DOHH2 (cell line): ENCODE data around the gene KIF9.

ENCODE experiments used
- H3F3A ChIP-seq: fragments of 200-600 bp; sonication (generic), shearing (Covaris generic); 2 replicates; pipeline ENCODE4 v1.6.0; 2016; ENCODE audit warnings: antibody characterized with exemption, mild to moderate bottlenecking; ENCODE audit not compliant: control insufficient read depth, insufficient read depth
- H3K27ac ChIP-seq: fragments of 200-600 bp; sonication (generic); 2 replicates; pipeline ENCODE4 v1.5.1; 2014; ENCODE audit warnings: low read depth, mild to moderate bottlenecking, low read length, moderate library complexity
- H3K27me3 ChIP-seq: fragments of 200-600 bp; sonication (generic); 2 replicates; pipeline ENCODE4 v1.6.1; 2014; ENCODE audit warnings: mild to moderate bottlenecking, low read length, mixed read lengths; ENCODE audit not compliant: control insufficient read depth
- H3K36me3 ChIP-seq: fragments of 200-600 bp; sonication (generic); 2 replicates; pipeline ENCODE4 v1.6.1; 2014; ENCODE audit warnings: mild to moderate bottlenecking, low read length, moderate library complexity, mixed read lengths; ENCODE audit not compliant: control insufficient read depth
- H3K4me1 ChIP-seq: fragments of 200-600 bp; sonication (generic); 2 replicates; pipeline ENCODE4 v1.6.1; 2014; ENCODE audit warnings: mild to moderate bottlenecking, low read length, mixed read lengths; ENCODE audit not compliant: control insufficient read depth
- H3K4me2 ChIP-seq: fragments of 200-600 bp; sonication (generic); 2 replicates; pipeline ENCODE4 v1.6.0; 2014; ENCODE audit warnings: mild to moderate bottlenecking, low read length, moderate library complexity
- H3K4me3 ChIP-seq: fragments of 200-600 bp; sonication (generic); 2 replicates; pipeline ENCODE4 v1.5.1; 2014; ENCODE audit warnings: mild to moderate bottlenecking, low read length, mixed read lengths
- H3K79me2 ChIP-seq: fragments of 200-600 bp; sonication (generic); 2 replicates; pipeline ENCODE4 v1.6.1; 2014; ENCODE audit warnings: mild to moderate bottlenecking, low read length, mixed read lengths; ENCODE audit not compliant: control insufficient read depth
- H3K9me2 ChIP-seq: fragments of 200-600 bp; sonication (generic); replicated peaks from 2 replicates; pipeline ENCODE4 v1.6.1; 2014; ENCODE audit warnings: mild to moderate bottlenecking, low read length, mixed read lengths; ENCODE audit not compliant: control insufficient read depth
- H3K9me3 ChIP-seq: fragments of 200-600 bp; sonication (generic); 2 replicates; pipeline ENCODE4 v1.6.1; 2014; ENCODE audit warnings: antibody characterized with exemption, low read length, mixed read lengths; ENCODE audit not compliant: control insufficient read depth, insufficient read depth
- H4K20me1 ChIP-seq: fragments of 200-600 bp; sonication (generic); 2 replicates; pipeline ENCODE4 v1.6.0; 2014; ENCODE audit warnings: low read depth, mild to moderate bottlenecking, antibody characterized with exemption, low read length, moderate library complexity; ENCODE audit not compliant: control insufficient read depth, insufficient read depth
- CTCF ChIP-seq: fragments of 200-600 bp; sonication (generic); IDR thresholded peaks from one replicate; pipeline ENCODE4 v1.5.1; 2014; ENCODE audit warnings: antibody characterized with exemption, mild to moderate bottlenecking, low read depth, low read length; ENCODE audit not compliant: poor library complexity, severe bottlenecking
- EZH2phosphoT487 ChIP-seq: fragments of 200-600 bp; sonication (generic); IDR thresholded peaks from 2 replicates; pipeline ENCODE4 v1.6.1; 2017; ENCODE audit warnings: borderline replicate concordance, mild to moderate bottlenecking, antibody characterized with exemption, low read length, moderate library complexity, mixed read lengths

KIF9 gene

GRCh38 chr3:47282424-47283192, at the start of gene KIF9, which contains the start of gene KLHL18:
Gene KIF9 (minus strand): TSS chr3:47282799. CDS start chr3:47277374, 5,425 bp downstream.
Gene KLHL18 (plus strand): TSS chr3:47282944. CDS start chr3:47282966, 22 bp downstream.
- H3K27me3 ChIP-seq = no peaks in the 10 kb centered on the region
- peaks cover 33% of the 10 kb centered on the region for H3K36me3 ChIP-seq
- H3K4me3 ChIP-seq = peak within 1 kb of the TSS; percentile 100
- H3F3A ChIP-seq = no peaks in the 10 kb centered on the region
- peaks cover 65% of the 10 kb centered on the region for H3K79me2 ChIP-seq
- H3K9me3 ChIP-seq = no peaks in the 10 kb centered on the region
- H4K20me1 ChIP-seq = no peaks in the 10 kb centered on the region
- H3K9me2 ChIP-seq = no peaks in the 10 kb centered on the region
- peak within 1 kb of the TSS; percentile 87 for H3K27ac ChIP-seq
- peaks cover 45% of the 10 kb centered on the region for H3K4me1 ChIP-seq
- TF ChIP-seq CTCF (no peak), EZH2phosphoT487 (no peak)
- H3K4me2 ChIP-seq = peak within 1 kb of the TSS; percentile 86

- Histone ChIP-seq H3K4me1 (no peaks in the 10 kb centered on the region), H3K36me3 (peaks cover 59% of the 10 kb centered on the region), H4K20me1 (no peaks in the 10 kb centered on the region), H3K27me3 (no peaks in the 10 kb centered on the region), H3K27ac (no peak overlapping the region), H3K4me3 (no peak overlapping the region), H3K4me2 (no peak overlapping the region), H3K9me3 (no peaks in the 10 kb centered on the region), H3K79me2 (0 out of 2 replicates have a peak, but pooled peaks cover 3% of the 10 kb centered on the region), H3F3A (0 out of 2 replicates have a peak, but pooled peaks cover 4% of the 10 kb centered on the region), H3K9me2 (no peaks in the 10 kb centered on the region)
- TF ChIP-seq CTCF (peak; percentile 74), EZH2phosphoT487 (no peak)
Observed at GRCh38 chr3:47324278-47324865, 41.8 kb upstream of the KIF9 start.

GRCh38 chr3:47323431-47324277, 41.1 kb upstream of the KIF9 start:
- H3K9me3 ChIP-seq = no peaks in the 10 kb centered on the region
- TF ChIP-seq EZH2phosphoT487 (no peak), CTCF (no peak)

More at GRCh38 chr3:47323431-47324277, 41.1 kb upstream of the KIF9 start:
- Histone ChIP-seq H3K9me2 (no peaks in the 10 kb centered on the region), H3K4me3 (no peak overlapping the region), H3K27ac (no peak overlapping the region), H3K4me2 (no peak overlapping the region), H3K36me3 (peaks cover 61% of the 10 kb centered on the region), H4K20me1 (no peaks in the 10 kb centered on the region), H3F3A (0 out of 2 replicates have a peak, but pooled peaks cover 4% of the 10 kb centered on the region), H3K79me2 (0 out of 2 replicates have a peak, but pooled peaks cover 3% of the 10 kb centered on the region), H3K4me1 (no peaks in the 10 kb centered on the region), H3K27me3 (no peaks in the 10 kb centered on the region)
